ENCODE data around the gene TGFBR3L. TPM values are rescaled to one million over a fixed set of nuclear protein-coding genes. Genes with fewer than 3 reads are reported as not detected.

Gene TGFBR3L
- total and polyA plus RNA-seq, 2 donors (not counting 3 experiments of a cell fraction or from before 2014, with no cell fraction given): 0.35 TPM; not detected in 1

DNA sequence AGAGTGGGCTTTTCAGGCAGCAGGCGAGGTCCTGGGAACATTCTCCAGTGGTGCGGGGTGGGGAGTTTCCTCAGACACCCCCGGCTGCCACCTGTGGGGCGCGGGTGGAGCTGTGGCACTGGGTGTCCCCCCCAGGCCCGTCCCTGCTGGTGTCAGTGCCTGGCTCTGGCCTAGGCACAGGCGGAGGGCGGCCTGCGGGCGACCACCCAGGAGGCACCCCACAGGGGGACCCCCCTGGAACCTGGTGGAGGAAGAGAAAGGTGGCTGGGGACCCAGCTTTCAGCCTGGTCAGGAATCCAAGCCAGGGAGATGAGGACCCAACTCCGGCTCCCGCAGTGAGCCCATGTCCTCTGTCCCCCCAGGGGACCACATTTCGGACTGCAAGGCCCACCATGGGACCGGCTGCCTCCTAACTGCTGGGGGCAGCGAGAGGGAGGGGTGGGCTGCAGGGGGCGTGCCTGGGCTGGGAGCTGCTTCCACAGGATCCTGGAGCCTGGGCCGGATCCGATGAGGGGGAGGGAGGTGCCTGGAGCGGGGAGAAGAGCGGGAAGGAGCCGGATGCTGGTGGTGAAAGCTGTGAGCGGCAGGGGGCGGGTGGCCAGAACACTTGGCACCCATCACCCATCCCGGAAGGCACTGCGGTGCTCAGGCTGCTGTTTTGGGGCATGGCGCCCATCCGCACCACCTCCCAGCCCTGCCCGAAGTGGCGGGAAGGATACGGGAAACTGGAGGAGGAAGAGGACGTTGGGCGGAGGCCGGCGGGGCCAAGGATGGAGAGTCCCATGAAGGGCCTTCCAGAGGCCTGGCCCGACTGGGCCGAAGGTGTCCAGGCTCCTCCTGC is 16.8 kb downstream of the TGFBR3L start:
- Histone ChIP-seq H3K27ac (ENCODE audit: insufficient read depth, low read depth, low read length) (no peak overlapping the region), H3K79me2 (ENCODE audit: control insufficient read depth, insufficient read depth, low read length) (no peaks in the 10 kb centered on the region), H4K20me1 (replicated peaks; ENCODE audit: control insufficient read depth, extremely low read depth, insufficient read depth, low read length) (no peaks in the 10 kb centered on the region), H3K4me3 (replicated peaks in 1 of 3; ENCODE audit: insufficient read depth in 1 of 3, low read depth in 1 of 3, low read length in 3 of 3) (no peak overlapping the region), H2AFZ (ENCODE audit: low read depth, low read length) (no peak overlapping the region), H3K4me2 (ENCODE audit: insufficient read depth, low read length) (no peak overlapping the region), H3K9me3 (replicated peaks; ENCODE audit: control insufficient read depth, insufficient read depth, low read length) (no peaks in the 10 kb centered on the region), H3K4me1 (ENCODE audit: control insufficient read depth, extremely low read depth, insufficient read depth, low read length) (peaks cover 14% of the 10 kb centered on the region), H3K36me3 (ENCODE audit: control insufficient read depth in 2 of 2, extremely low read depth in 1 of 2, insufficient read depth in 2 of 2, low read length in 2 of 2) (peaks cover 8 to 50% of the 10 kb centered on the region in 2 experiments), H3K9me1 (replicated peaks; ENCODE audit: control insufficient read depth, extremely low read depth, insufficient read depth, low read length) (no peaks in the 10 kb centered on the region), H3K27me3 (ENCODE audit: control insufficient read depth in 2 of 2, insufficient read depth in 2 of 2, low read length in 2 of 2) (no peaks in the 10 kb centered on the region), H3K9ac (replicated peaks; ENCODE audit: extremely low read depth, insufficient read depth, low read length) (no peak overlapping the region)
- DNase-seq (ENCODE audit: low read depth, low spot score) (no peak), FAIRE-seq (no peak)
- intact Hi-C loops (cut with micrococcal nuclease) (no loop called here), dilution Hi-C loops (cut with MboI; ENCODE audit: extremely low pct_ligation_motif_present, low sequenced_read_pairs) (no loop called here)
- ChIA-PET POLR2A (interaction anchor here (1.6 kb wide), 1 partner anchor 13 kb away, joined by 11 read pairs; the partner anchor contains the start of gene TIMM44), CTCF (interaction anchor here (1.6 to 3.9 kb wide), 2 partner anchors 11 to 12 kb away, joined by 7 to 41 read pairs; partner anchors contain the start of genes SNAPC2 and TIMM44)
- BruUV-seq (replicated peaks): no TSS peak
- TF ChIP-seq JUN (IDR thresholded peaks at IDR 0.05; ENCODE audit: borderline replicate concordance, insufficient read depth, insufficient read length, low read depth) (no peak), FOS (IDR thresholded peaks at IDR 0.05; ENCODE audit: borderline replicate concordance, insufficient read depth, low read length) (no peak), POLR2AphosphoS5 (IDR thresholded peaks at IDR 0.05; ENCODE audit: insufficient read depth, low read depth, low read length) (no peak), MYC (IDR thresholded peaks at IDR 0.05; ENCODE audit: low read depth, low read length) (no peak)
- TF ChIP-seq, protein P1, sequence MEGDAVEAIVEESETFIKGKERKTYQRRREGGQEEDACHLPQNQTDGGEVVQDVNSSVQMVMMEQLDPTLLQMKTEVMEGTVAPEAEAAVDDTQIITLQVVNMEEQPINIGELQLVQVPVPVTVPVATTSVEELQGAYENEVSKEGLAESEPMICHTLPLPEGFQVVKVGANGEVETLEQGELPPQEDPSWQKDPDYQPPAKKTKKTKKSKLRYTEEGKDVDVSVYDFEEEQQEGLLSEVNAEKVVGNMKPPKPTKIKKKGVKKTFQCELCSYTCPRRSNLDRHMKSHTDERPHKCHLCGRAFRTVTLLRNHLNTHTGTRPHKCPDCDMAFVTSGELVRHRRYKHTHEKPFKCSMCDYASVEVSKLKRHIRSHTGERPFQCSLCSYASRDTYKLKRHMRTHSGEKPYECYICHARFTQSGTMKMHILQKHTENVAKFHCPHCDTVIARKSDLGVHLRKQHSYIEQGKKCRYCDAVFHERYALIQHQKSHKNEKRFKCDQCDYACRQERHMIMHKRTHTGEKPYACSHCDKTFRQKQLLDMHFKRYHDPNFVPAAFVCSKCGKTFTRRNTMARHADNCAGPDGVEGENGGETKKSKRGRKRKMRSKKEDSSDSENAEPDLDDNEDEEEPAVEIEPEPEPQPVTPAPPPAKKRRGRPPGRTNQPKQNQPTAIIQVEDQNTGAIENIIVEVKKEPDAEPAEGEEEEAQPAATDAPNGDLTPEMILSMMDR (IDR thresholded peaks at IDR 0.05; ENCODE audit: extremely low read depth in 1 of 2, insufficient read depth in 1 of 2, low read depth in 1 of 2, low read length in 2 of 2): no peak
